Tibial artery (tissue), 4 donors: ENCODE data around the gene TICAM1.
"Not testable (repeated sequence)": the region's sequence is repeated elsewhere in the genome, so short reads cannot be mapped to it uniquely, and the experiment has no call there.

ENCODE experiments used
- DNase-seq, 2 donors: peaks; one replicate each; pipeline ENCODE4 v3.0.0-alpha.2; 2019
- H3K27ac ChIP-seq, 2 donors: fragments of 200-600 bp; sonication (generic) in 1 of 2; 1 replicate in 1 of 2; 2 replicates in 1 of 2; pipeline ENCODE4 v1.5.1; 2018 to 2019; ENCODE audit warnings: mild to moderate bottlenecking in 1 of 2
- H3K27me3 ChIP-seq, 2 donors: fragments of 200-600 bp; sonication (generic) in 1 of 2; one replicate each; pipeline versions ENCODE4 v1.5.1 to v1.6.0; 2016 to 2019
- H3K36me3 ChIP-seq, 3 donors: fragments of 200-600 bp; sonication (generic) in 2 of 3; one replicate each; pipeline ENCODE4 v1.5.1; 2016 to 2019; ENCODE audit warnings: mild to moderate bottlenecking in 2 of 3
- H3K4me1 ChIP-seq, 4 donors: fragments of 200-600 bp; sonication (generic) in 2 of 4; 1 replicate in 3 of 4; 2 replicates in 1 of 4; pipeline ENCODE4 v1.5.1; 2016 to 2019
- H3K4me3 ChIP-seq, 2 donors: fragments of 200-600 bp; sonication (generic) in 1 of 2; 1 replicate in 1 of 2; 2 replicates in 1 of 2; pipeline ENCODE4 v1.5.1; 2018 to 2019; ENCODE audit warnings: mild to moderate bottlenecking in 2 of 2
- H3K9me3 ChIP-seq, 3 donors: fragments of 200-600 bp; sonication (generic) in 1 of 3; one replicate each; pipeline ENCODE4 v1.5.1; 2016 to 2019
- CTCF ChIP-seq, 2 experiments: fragments of 200-600 bp in 1 of 2; fragments of 450-650 bp in 1 of 2; IDR thresholded peaks; one replicate each; pipeline ENCODE4 v1.5.1; 2017 to 2019; ENCODE audit warnings: antibody characterized with exemption in 2 of 2, mild to moderate bottlenecking in 1 of 2, moderate library complexity in 1 of 2
- intact Hi-C: fragments of 100-400 bp; cut with DNase I; formaldehyde crosslinking; loops from one replicate; pipeline ENCODE4 v1.15.0; 2023; ENCODE audit warnings: low total_unique reads

TICAM1 gene

GRCh38 chr19:4814625-4815425 lies 16.7 kb downstream of the TICAM1 start:
- Histone ChIP-seq H3K27me3 (no peaks in the 10 kb centered on the region), H3K27ac (peak overlapping the region; percentile 83 to 84), H3K9me3 (no peaks in the 10 kb centered on the region), H3K36me3 (peaks cover 23 to 37% (median 31%) of the 10 kb centered on the region in 3 donors), H3K4me3 (no peak overlapping the region), H3K4me1 (peaks cover 0 to 43% (median 30%) of the 10 kb centered on the region in 4 donors)
- no peak for DNase-seq
- intact Hi-C loops: loop anchor here (5.0 kb wide), 1 partner anchor 97 kb away; no protein-coding TSS in a partner anchor
- TF ChIP-seq CTCF (IDR thresholded peaks at IDR 0.05): no peak

GRCh38 chr19:4811328-4812131 lies 20.0 kb downstream of the TICAM1 start:
- no peaks in the 10 kb centered on the region for H3K27me3 ChIP-seq
- intact Hi-C loops: loop anchor here (2.0 to 5.0 kb wide), 2 partner anchors 41 to 101 kb away; no protein-coding TSS in a partner anchor
- H3K36me3 ChIP-seq: peaks cover 4 to 7% (median 5%) of the 10 kb centered on the region in 3 donors
- no peaks in the 10 kb centered on the region for H3K9me3 ChIP-seq
- H3K4me1 ChIP-seq: peaks cover 0 to 50% (median 30%) of the 10 kb centered on the region in 4 donors
- peak overlapping the region; percentile 83 to 84 for H3K27ac ChIP-seq
- peak; percentile 78 to 88 for TF ChIP-seq CTCF (IDR thresholded peaks at IDR 0.05)
- H3K4me3 ChIP-seq: no peak overlapping the region
- peak; percentile 81 to 85 for DNase-seq

- intact Hi-C loops: loop anchor here (5.0 kb wide), 1 partner anchor 225 kb away; no protein-coding TSS in a partner anchor
- Histone ChIP-seq H3K27ac (no peak overlapping the region), H3K27me3 (no peaks in the 10 kb centered on the region), H3K4me3 (no peak overlapping the region), H3K4me1 (peaks cover 0 to 20% (median 10%) of the 10 kb centered on the region in 4 donors), H3K9me3 (no peaks in the 10 kb centered on the region), H3K36me3 (no peaks in the 10 kb centered on the region)
- DNase-seq: peak; percentile 55 to 75
- TF ChIP-seq CTCF (IDR thresholded peaks at IDR 0.05): no peak
These were observed 24.3 kb downstream of the TICAM1 start for GRCh38 chr19:4807188-4807587.

- no peaks in the 10 kb centered on the region for H3K27me3 ChIP-seq
- no peak overlapping the region for H3K4me3 ChIP-seq
- peaks cover 0 to 13% (median 5%) of the 10 kb centered on the region in 4 donors for H3K4me1 ChIP-seq
- intact Hi-C loops: loop anchor here (5.0 kb wide), 1 partner anchor 226 kb away; no protein-coding TSS in a partner anchor
- no peaks in the 10 kb centered on the region for H3K36me3 ChIP-seq
- no peaks in the 10 kb centered on the region for H3K9me3 ChIP-seq
- no peak for TF ChIP-seq CTCF (IDR thresholded peaks at IDR 0.05)
- no peak overlapping the region for H3K27ac ChIP-seq
- no peak for DNase-seq
These were observed 25.1 kb downstream of the TICAM1 start for GRCh38 chr19:4806384-4806783.

- H3K36me3 ChIP-seq, DNase-seq, H3K4me3 ChIP-seq, H3K27ac ChIP-seq, H3K9me3 ChIP-seq, H3K27me3 ChIP-seq: not testable (repeated sequence)
- intact Hi-C loops: loop anchor here (5.0 kb wide), 1 partner anchor 227 kb away; no protein-coding TSS in a partner anchor
- peaks cover 0 to 13% (median 5%) of the 10 kb centered on the region in 4 donors for H3K4me1 ChIP-seq
These were observed 26.4 kb downstream of the TICAM1 start for GRCh38 chr19:4805140-4805539.
